Natural killer cell (primary cell): Measurements from ENCODE around the gene CAPS2. TPM values are rescaled to one million over a fixed set of nuclear protein-coding genes. Genes with fewer than 3 reads are reported as not detected.

ENCODE experiments used
- ATAC-seq, 3 donors: fragments of 150-1000 bp in 2 of 3; fragments of 200-7000 bp in 1 of 3; cut with Tn5 transposase; 1 replicate in 1 of 3; 2 replicates in 2 of 3; pipeline ENCODE4 v1.10.0; 2021; ENCODE audit warnings: mild to moderate bottlenecking in 2 of 3, moderate library complexity in 2 of 3
- DNase-seq, 2 donors: peaks; one replicate each; pipeline versions ENCODE4 v3.0.0 to v3.0.0-alpha.2; 2013 to 2021; ENCODE audit warnings: mixed read lengths in 1 of 2
- H3K27ac ChIP-seq: one replicate; pipeline ENCODE4 v1.5.1; 2013; ENCODE audit warnings: mild to moderate bottlenecking, low read length
- H3K27me3 ChIP-seq: one replicate; pipeline ENCODE4 v1.6.1; 2013; ENCODE audit warnings: low read length; ENCODE audit not compliant: control insufficient read depth, insufficient read depth
- H3K36me3 ChIP-seq: one replicate; pipeline ENCODE4 v1.6.1; 2013; ENCODE audit warnings: low read length; ENCODE audit not compliant: control insufficient read depth, insufficient read depth
- H3K4me1 ChIP-seq: one replicate; pipeline ENCODE4 v1.6.1; 2013; ENCODE audit warnings: low read length; ENCODE audit not compliant: control insufficient read depth, insufficient read depth
- H3K4me3 ChIP-seq: one replicate; pipeline ENCODE4 v1.5.1; 2013; ENCODE audit warnings: low read length
- H3K9me3 ChIP-seq: one replicate; pipeline ENCODE4 v1.6.1; 2013; ENCODE audit warnings: low read length; ENCODE audit not compliant: control insufficient read depth, insufficient read depth
- H3K27ac Mint-ChIP-seq, 2 donors: one replicate each; pipeline ENCODE4 v1.8.0; 2022; ENCODE audit warnings: mild to moderate bottlenecking in 2 of 2, mixed read lengths in 2 of 2, moderate library complexity in 1 of 2
- H3K27me3 Mint-ChIP-seq, 2 donors: one replicate each; pipeline ENCODE4 v1.8.0; 2022; ENCODE audit warnings: low read depth in 2 of 2, mixed read lengths in 2 of 2
- H3K36me3 Mint-ChIP-seq: one replicate; pipeline ENCODE4 v1.8.0; 2022; ENCODE audit warnings: mixed read lengths
- H3K4me1 Mint-ChIP-seq, 2 donors: one replicate each; pipeline ENCODE4 v1.8.0; 2022; ENCODE audit warnings: mixed read lengths in 2 of 2
- H3K4me3 Mint-ChIP-seq: one replicate; pipeline ENCODE4 v1.8.0; 2022; ENCODE audit warnings: mild to moderate bottlenecking, moderate library complexity, mixed read lengths
- H3K9me3 Mint-ChIP-seq, 2 donors: one replicate each; pipeline ENCODE4 v1.8.0; 2022; ENCODE audit warnings: mixed read lengths in 2 of 2
- WGBS: methylation state at CpG from one replicate; pipeline ENCODE4 v1.1.7; 2013; ENCODE audit warnings: missing lambda C conversion rate; ENCODE audit not compliant: insufficient coverage; 5-methylcytosine and 5-hydroxymethylcytosine counted together
- intact Hi-C: fragments of 100-400 bp; cut with micrococcal nuclease; formaldehyde crosslinking; loops from one replicate; pipeline ENCODE4 v1.14.2; 2022
- total RNA-seq, 4 donors: library from RNA; stranded (reverse); fragments of 120-200 nt in 1 of 4; gene quantifications; one replicate each; pipeline versions ENCODE4 v1.2.3 to v1.2.4, GENCODE V29; 2013 to 2022
- TF ChIP-seq, protein P1 (sequence below): fragments of 200-600 bp; IDR thresholded peaks from one replicate; pipeline ENCODE4 v1.8.0; 2022; ENCODE audit warnings: antibody characterized with exemption

Gene CAPS2
- total RNA-seq, 3 donors from 2014 or later (not counting 1 experiment from before 2014, with no cell fraction given), result 9.2 to 9.6 (median 9.5) TPM

DNA sequence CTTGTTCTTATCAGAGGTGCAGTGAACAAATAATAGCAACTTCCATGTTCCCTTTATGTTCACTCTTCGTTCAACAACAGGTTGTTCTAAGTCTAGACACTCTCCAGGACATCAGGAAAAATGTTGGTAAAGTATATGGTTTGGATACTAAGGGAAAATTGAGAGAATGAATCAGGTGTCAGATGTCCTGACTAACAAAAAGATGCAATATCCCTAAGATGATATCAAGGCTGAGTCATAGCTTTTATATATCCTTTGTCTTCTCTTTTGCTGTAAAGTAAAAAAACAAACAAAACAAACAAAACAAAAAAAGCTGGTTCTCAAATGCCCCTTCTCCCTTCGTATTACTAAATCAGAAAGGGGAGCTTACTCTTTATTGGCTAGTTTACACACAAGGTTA, 15.4 kb upstream of the CAPS2 start:
- Histone ChIP-seq H3K9me3 (no peaks in the 10 kb centered on the region), H3K36me3 (no peaks in the 10 kb centered on the region), H3K4me3 (no peak overlapping the region), H3K27ac (no peak overlapping the region), H3K27me3 (no peaks in the 10 kb centered on the region), H3K4me1 (peaks cover 7% of the 10 kb centered on the region)
- intact Hi-C loops, result no loop called here
- Mint-ChIP-seq H3K27ac (no peak overlapping the region), H3K9me3 (no peaks in the 10 kb centered on the region), H3K4me3 (no peak overlapping the region), H3K36me3 (no peaks in the 10 kb centered on the region), H3K4me1 (peaks cover 0 to 2% of the 10 kb centered on the region in 2 donors), H3K27me3 (peaks cover 0 to 8% of the 10 kb centered on the region in 2 donors)
- DNase-seq (no peak), ATAC-seq (no peak)
- TF ChIP-seq, protein P1, sequence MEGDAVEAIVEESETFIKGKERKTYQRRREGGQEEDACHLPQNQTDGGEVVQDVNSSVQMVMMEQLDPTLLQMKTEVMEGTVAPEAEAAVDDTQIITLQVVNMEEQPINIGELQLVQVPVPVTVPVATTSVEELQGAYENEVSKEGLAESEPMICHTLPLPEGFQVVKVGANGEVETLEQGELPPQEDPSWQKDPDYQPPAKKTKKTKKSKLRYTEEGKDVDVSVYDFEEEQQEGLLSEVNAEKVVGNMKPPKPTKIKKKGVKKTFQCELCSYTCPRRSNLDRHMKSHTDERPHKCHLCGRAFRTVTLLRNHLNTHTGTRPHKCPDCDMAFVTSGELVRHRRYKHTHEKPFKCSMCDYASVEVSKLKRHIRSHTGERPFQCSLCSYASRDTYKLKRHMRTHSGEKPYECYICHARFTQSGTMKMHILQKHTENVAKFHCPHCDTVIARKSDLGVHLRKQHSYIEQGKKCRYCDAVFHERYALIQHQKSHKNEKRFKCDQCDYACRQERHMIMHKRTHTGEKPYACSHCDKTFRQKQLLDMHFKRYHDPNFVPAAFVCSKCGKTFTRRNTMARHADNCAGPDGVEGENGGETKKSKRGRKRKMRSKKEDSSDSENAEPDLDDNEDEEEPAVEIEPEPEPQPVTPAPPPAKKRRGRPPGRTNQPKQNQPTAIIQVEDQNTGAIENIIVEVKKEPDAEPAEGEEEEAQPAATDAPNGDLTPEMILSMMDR, result no peak
- WGBS, result 67% methylated on average over 1 of the region's 2 CpGs

DNA sequence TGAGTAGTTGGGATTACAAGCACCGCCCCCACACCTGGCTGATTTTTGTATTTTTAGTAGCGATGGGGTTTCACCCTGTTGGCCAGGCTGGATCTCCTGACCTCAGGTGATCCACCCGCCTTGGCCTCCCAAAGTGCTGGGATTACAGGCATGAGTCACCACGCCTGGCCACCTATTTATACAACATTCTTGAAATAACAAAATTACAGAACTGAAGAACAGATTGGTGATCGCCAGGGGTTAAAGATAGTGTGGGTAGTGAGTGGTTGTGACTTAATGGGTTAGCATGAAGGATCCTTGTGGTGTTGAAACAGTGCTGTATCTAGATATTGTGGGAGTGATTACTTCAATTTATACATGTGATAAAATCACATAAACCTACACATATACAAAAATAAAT, 11.7 kb upstream of the CAPS2 start:
- 95% methylated on average over 4 of the region's 5 CpGs for WGBS
- ATAC-seq, result no peak
- H3K4me1 Mint-ChIP-seq, result no peaks in the 10 kb centered on the region
- Histone ChIP-seq H3K4me3 (no peak overlapping the region), H3K27me3 (no peaks in the 10 kb centered on the region), H3K36me3 (no peaks in the 10 kb centered on the region), H3K27ac (no peak overlapping the region), H3K4me1 (no peaks in the 10 kb centered on the region), H3K9me3 (no peaks in the 10 kb centered on the region)
- intact Hi-C loops, result no loop called here
- TF ChIP-seq, protein P1, result no peak
- no peak overlapping the region for H3K27ac Mint-ChIP-seq
- peaks cover 0 to 8% of the 10 kb centered on the region in 2 donors for H3K27me3 Mint-ChIP-seq
- H3K36me3 Mint-ChIP-seq, result no peaks in the 10 kb centered on the region
- no peak for DNase-seq
- no peak overlapping the region for H3K4me3 Mint-ChIP-seq
- H3K9me3 Mint-ChIP-seq, result no peaks in the 10 kb centered on the region

DNA sequence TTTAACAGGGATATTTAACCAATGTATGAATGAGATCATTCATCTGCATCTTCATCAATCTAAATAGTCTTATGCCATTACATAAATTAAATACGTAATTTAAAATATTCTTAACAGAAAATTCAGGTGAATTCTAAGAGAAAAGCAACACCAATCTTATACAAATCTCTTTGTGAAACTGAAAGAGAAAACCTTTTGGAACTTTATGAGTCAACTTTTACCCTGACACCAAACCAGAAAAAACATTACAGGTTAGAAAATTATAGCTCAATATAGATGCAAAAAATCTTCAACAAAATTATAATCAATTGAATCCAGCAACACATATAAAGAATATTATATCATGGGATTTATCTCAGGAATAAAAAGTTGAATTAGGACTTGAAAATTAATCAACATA, 7.8 kb upstream of the CAPS2 start:
- no peaks in the 10 kb centered on the region for H3K36me3 ChIP-seq
- H3K4me1 ChIP-seq, result peaks cover 8% of the 10 kb centered on the region
- no peak overlapping the region for H3K27ac ChIP-seq
- Mint-ChIP-seq H3K27ac (no peak overlapping the region), H3K4me3 (no peak overlapping the region), H3K9me3 (no peaks in the 10 kb centered on the region), H3K4me1 (peaks cover 11% of the 10 kb centered on the region in 2 donors), H3K27me3 (peaks cover 10 to 17% of the 10 kb centered on the region in 2 donors), H3K36me3 (no peaks in the 10 kb centered on the region)
- TF ChIP-seq, protein P1, result no peak
- intact Hi-C loops, result loop anchor here (10.0 kb wide), 1 partner anchor 1007 kb away; the partner anchor contains the start of gene BBS10
- H3K4me3 ChIP-seq, result no peak overlapping the region
- DNase-seq (no peak), ATAC-seq (no peak)
- peaks cover 2% of the 10 kb centered on the region for H3K27me3 ChIP-seq
- WGBS, result 60% methylated on average over 1 of the region's 1 CpG
- H3K9me3 ChIP-seq, result no peaks in the 10 kb centered on the region
